Thyroid gland (tissue), 4 donors: ENCODE measurements around the gene GALP. TPM values are rescaled to one million over a fixed set of nuclear protein-coding genes. Genes with fewer than 3 reads are reported as not detected.
"Not testable (repeated sequence)": the region's sequence is repeated elsewhere in the genome, so short reads cannot be mapped to it uniquely, and the experiment has no call there.

Experiments used
- DNase-seq, 2 donors: peaks; one replicate each; pipeline ENCODE4 v3.0.0-alpha.2; 2019
- H3K27ac ChIP-seq, 3 donors: fragments of 200-600 bp; sonication (generic); 1 replicate in 2 of 3; 2 replicates in 1 of 3; pipeline ENCODE4 v1.5.1; 2016 to 2019; ENCODE audit warnings: mild to moderate bottlenecking in 1 of 3, moderate library complexity in 1 of 3
- H3K27me3 ChIP-seq: fragments of 200-600 bp; sonication (generic); one replicate; pipeline ENCODE4 v1.5.1; 2019
- H3K36me3 ChIP-seq, 2 donors: fragments of 200-600 bp; sonication (generic); one replicate each; pipeline ENCODE4 v1.5.1; 2016 to 2019
- H3K4me1 ChIP-seq, 2 donors: fragments of 200-600 bp; sonication (generic); one replicate each; pipeline ENCODE4 v1.5.1; 2017 to 2019
- H3K4me3 ChIP-seq, 3 donors: fragments of 200-600 bp; sonication (generic); replicated peaks in 1 of 3; 1 replicate in 2 of 3; 2 replicates in 1 of 3; pipeline ENCODE4 v1.5.1; 2016; ENCODE audit warnings: mild to moderate bottlenecking in 1 of 3
- H3K9me3 ChIP-seq: fragments of 200-600 bp; sonication (generic); one replicate; pipeline ENCODE4 v1.5.1; 2017
- POLR2A ChIP-seq, 2 donors: fragments of 450-650 bp; IDR thresholded peaks; one replicate each; pipeline ENCODE4 v1.6.1; 2017; ENCODE audit warnings: antibody characterized with exemption in 2 of 2, mild to moderate bottlenecking in 2 of 2, moderate library complexity in 1 of 2
- WGBS, 2 donors: methylation state at CpG; one replicate each; pipeline ENCODE4 v1.1.5; 2017; 5-methylcytosine and 5-hydroxymethylcytosine counted together
- intact Hi-C: fragments of 100-400 bp; cut with DNase I; formaldehyde crosslinking; loops from one replicate; pipeline ENCODE4 v1.15.1; 2023
- total RNA-seq, 4 donors: library from RNA; depleted of rRNA; stranded (reverse); fragments of >200 nt; gene quantifications; one replicate each; pipeline ENCODE4 v1.2.3, GENCODE V29; 2016
- TF ChIP-seq, protein P1 (sequence below), 6 experiments: fragments of 200-600 bp in 3 of 6; fragments of 450-650 bp in 3 of 6; sonication (generic) in 3 of 6; IDR thresholded peaks; one replicate each; pipeline ENCODE4 v1.5.1; 2016 to 2019; ENCODE audit warnings: antibody characterized with exemption in 6 of 6, mild to moderate bottlenecking in 2 of 6, inconsistent platforms in 1 of 6, moderate library complexity in 1 of 6

The GALP gene
- total RNA-seq, 4 donors from 2014 or later, result not detected

- H3K27me3 ChIP-seq, result no peaks in the 10 kb centered on the region
- no peaks in the 10 kb centered on the region for H3K9me3 ChIP-seq
- no peak for TF ChIP-seq POLR2A (IDR thresholded peaks at IDR 0.05)
- TF ChIP-seq, protein P1, sequence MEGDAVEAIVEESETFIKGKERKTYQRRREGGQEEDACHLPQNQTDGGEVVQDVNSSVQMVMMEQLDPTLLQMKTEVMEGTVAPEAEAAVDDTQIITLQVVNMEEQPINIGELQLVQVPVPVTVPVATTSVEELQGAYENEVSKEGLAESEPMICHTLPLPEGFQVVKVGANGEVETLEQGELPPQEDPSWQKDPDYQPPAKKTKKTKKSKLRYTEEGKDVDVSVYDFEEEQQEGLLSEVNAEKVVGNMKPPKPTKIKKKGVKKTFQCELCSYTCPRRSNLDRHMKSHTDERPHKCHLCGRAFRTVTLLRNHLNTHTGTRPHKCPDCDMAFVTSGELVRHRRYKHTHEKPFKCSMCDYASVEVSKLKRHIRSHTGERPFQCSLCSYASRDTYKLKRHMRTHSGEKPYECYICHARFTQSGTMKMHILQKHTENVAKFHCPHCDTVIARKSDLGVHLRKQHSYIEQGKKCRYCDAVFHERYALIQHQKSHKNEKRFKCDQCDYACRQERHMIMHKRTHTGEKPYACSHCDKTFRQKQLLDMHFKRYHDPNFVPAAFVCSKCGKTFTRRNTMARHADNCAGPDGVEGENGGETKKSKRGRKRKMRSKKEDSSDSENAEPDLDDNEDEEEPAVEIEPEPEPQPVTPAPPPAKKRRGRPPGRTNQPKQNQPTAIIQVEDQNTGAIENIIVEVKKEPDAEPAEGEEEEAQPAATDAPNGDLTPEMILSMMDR (IDR thresholded peaks at IDR 0.05), result no peak
- H3K36me3 ChIP-seq, result no peaks in the 10 kb centered on the region
- no peak for DNase-seq
- H3K27ac ChIP-seq, result no peak overlapping the region
- no peaks in the 10 kb centered on the region for H3K4me1 ChIP-seq
- no peak overlapping the region for H3K4me3 ChIP-seq
- intact Hi-C loops, result no loop called here
- WGBS, 2 donors, result 71% methylated on average over 4 of the region's 4 CpGs
Observed at GRCh38 chr19:56211718-56212117, 35.9 kb downstream of the GALP start.

- no peaks in the 10 kb centered on the region for H3K36me3 ChIP-seq
- 11 to 13% methylated on average over 33 to 38 of the region's 79 CpGs for WGBS, 2 donors
- H3K27me3 ChIP-seq, result no peaks in the 10 kb centered on the region
- no peak for TF ChIP-seq POLR2A (IDR thresholded peaks at IDR 0.05)
- TF ChIP-seq, protein P1 (IDR thresholded peaks at IDR 0.05), result no peak
- H3K9me3 ChIP-seq, result no peaks in the 10 kb centered on the region
- intact Hi-C loops, result no loop called here
- H3K4me3 ChIP-seq, result peak overlapping the region in 2 of 3 donors; percentile 13 to 24
- H3K4me1 ChIP-seq, result peaks cover 4 to 9% of the 10 kb centered on the region in 2 donors
- H3K27ac ChIP-seq, result no peak overlapping the region
- peak; percentile 8 to 28 for DNase-seq
Observed at GRCh38 chr19:56217039-56217949, 41.5 kb downstream of the GALP start.

GRCh38 chr19:56218961-56219360 lies 43.2 kb downstream of the GALP start:
- intact Hi-C loops, result no loop called here
- WGBS, 2 donors, result 86 to 89% methylated on average over 9 to 10 of the region's 10 CpGs
- DNase-seq, result no peak
- Histone ChIP-seq H3K36me3 (no peaks in the 10 kb centered on the region), H3K27me3 (no peaks in the 10 kb centered on the region), H3K27ac (no peak overlapping the region), H3K4me3 (no peak overlapping the region), H3K9me3 (no peaks in the 10 kb centered on the region), H3K4me1 (peaks cover 4 to 9% of the 10 kb centered on the region in 2 donors)
- TF ChIP-seq POLR2A (IDR thresholded peaks at IDR 0.05), result no peak
- TF ChIP-seq, protein P1 (IDR thresholded peaks at IDR 0.05), result no peak

- H3K36me3 ChIP-seq, DNase-seq, H3K4me3 ChIP-seq, H3K27ac ChIP-seq, intact Hi-C loops, H3K4me1 ChIP-seq, H3K27me3 ChIP-seq, H3K9me3 ChIP-seq: not testable (repeated sequence)
- TF ChIP-seq, protein P1 (IDR thresholded peaks at IDR 0.05), result peak in 1 of 6 experiments; percentile 26
- WGBS, 2 donors, result 49 to 58% methylated on average over 9 of the region's 9 CpGs
Observed at GRCh38 chr19:56221442-56221841, 45.6 kb downstream of the GALP start.

- TF ChIP-seq POLR2A (IDR thresholded peaks at IDR 0.05), result no peak
- TF ChIP-seq, protein P1 (IDR thresholded peaks at IDR 0.05), result no peak
- H3K4me1 ChIP-seq, result peaks cover 4 to 9% of the 10 kb centered on the region in 2 donors
- H3K27me3 ChIP-seq, result no peaks in the 10 kb centered on the region
- no peak overlapping the region for H3K4me3 ChIP-seq
- H3K27ac ChIP-seq, result no peak overlapping the region
- intact Hi-C loops, result no loop called here
- WGBS, 2 donors, result 91 to 94% methylated on average over 14 of the region's 14 CpGs
- H3K36me3 ChIP-seq, result no peaks in the 10 kb centered on the region
- no peaks in the 10 kb centered on the region for H3K9me3 ChIP-seq
- no peak for DNase-seq
Observed at GRCh38 chr19:56221851-56222250, 46.0 kb downstream of the GALP start.
